AG09319 (cell line): ENCODE results near the gene RC3H1.
"Not testable (repeated sequence)": the region's sequence is repeated elsewhere in the genome, so short reads cannot be mapped to it uniquely, and the experiment has no call there.

ENCODE experiments used
- DNase-seq: peaks from one replicate; pipeline ENCODE4 v3.0.0-alpha.2; 2010; ENCODE audit warnings: low read depth; ENCODE audit errors: extremely low read depth
- TF ChIP-seq, protein P1 (sequence below): IDR thresholded peaks from 2 replicates; pipeline ENCODE4 v1.5.1; 2011; ENCODE audit warnings: low read depth, mild to moderate bottlenecking, inconsistent platforms, low read length, moderate library complexity

The RC3H1 gene

GRCh38 chr1:173995475-173995874, 26.7 kb downstream of the RC3H1 start:
- TF ChIP-seq, protein P1, sequence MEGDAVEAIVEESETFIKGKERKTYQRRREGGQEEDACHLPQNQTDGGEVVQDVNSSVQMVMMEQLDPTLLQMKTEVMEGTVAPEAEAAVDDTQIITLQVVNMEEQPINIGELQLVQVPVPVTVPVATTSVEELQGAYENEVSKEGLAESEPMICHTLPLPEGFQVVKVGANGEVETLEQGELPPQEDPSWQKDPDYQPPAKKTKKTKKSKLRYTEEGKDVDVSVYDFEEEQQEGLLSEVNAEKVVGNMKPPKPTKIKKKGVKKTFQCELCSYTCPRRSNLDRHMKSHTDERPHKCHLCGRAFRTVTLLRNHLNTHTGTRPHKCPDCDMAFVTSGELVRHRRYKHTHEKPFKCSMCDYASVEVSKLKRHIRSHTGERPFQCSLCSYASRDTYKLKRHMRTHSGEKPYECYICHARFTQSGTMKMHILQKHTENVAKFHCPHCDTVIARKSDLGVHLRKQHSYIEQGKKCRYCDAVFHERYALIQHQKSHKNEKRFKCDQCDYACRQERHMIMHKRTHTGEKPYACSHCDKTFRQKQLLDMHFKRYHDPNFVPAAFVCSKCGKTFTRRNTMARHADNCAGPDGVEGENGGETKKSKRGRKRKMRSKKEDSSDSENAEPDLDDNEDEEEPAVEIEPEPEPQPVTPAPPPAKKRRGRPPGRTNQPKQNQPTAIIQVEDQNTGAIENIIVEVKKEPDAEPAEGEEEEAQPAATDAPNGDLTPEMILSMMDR: no peak
- no peak for DNase-seq

DNA sequence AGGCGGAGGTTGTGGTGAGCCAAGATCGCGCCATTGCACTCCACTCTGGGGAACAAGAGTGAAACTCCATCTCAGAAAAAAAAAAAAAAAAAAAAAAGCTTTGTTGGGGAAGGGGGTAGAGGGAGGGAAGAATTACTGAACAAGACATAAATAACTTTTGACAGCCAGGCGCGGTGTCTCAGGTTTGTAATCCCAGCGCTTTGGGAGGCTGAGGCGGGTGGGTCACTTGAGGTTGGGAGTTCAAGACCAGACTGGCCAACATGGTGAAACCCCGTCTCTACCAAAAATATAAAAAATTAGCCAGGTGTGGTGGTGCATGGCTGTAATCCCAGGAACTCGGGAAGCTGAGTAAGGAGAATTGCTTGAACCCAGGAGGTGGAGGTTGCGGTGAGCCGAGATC, 28.2 kb downstream of the RC3H1 start:
- not testable (repeated sequence) for DNase-seq

DNA sequence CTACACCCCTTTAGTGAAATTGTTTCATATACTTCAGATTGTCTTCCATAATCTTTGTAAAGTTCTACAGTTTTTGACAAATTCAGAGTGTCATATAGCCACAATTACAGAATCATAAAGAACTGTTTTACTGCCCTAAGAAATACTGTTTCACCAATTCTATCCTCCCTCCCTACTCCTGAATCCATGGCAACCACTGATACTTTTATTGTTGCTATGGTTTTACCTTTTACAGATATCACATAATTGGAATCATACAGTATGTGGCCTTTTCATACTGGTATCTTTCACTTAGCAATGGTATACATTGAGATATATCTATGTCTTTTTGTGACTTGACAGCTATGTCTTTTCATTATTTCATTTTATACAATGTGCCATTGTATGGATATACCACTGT, 34.1 kb downstream of the RC3H1 start:
- TF ChIP-seq, protein P1: no peak
- no peak for DNase-seq

GRCh38 chr1:173986951-173987350, 35.2 kb downstream of the RC3H1 start:
- TF ChIP-seq, protein P1: no peak
- DNase-seq: no peak

DNA sequence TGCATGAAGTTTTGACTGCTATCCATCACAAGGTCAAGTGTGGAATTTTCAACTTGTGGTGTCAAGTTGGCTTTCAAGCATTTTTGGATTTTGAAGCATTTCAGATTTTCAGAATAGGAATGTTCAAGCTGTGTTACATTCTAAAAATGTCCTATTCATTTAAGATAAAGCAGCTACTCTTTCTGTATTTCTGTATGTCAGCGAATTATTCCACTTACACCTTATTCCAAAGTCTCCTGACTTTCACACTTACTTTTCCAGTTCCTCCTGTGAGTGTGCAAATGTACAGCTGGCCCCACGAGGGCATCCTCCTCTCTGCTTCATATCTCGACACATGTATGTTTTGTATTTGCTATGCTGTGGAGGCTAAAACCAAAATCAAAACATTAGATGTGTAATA, 51.9 kb downstream of the RC3H1 start:
- no peak for DNase-seq
- TF ChIP-seq, protein P1: no peak

- not testable (repeated sequence) for DNase-seq
Measured at GRCh38 chr1:173965896-173966295, 56.3 kb downstream of the RC3H1 start.

DNA sequence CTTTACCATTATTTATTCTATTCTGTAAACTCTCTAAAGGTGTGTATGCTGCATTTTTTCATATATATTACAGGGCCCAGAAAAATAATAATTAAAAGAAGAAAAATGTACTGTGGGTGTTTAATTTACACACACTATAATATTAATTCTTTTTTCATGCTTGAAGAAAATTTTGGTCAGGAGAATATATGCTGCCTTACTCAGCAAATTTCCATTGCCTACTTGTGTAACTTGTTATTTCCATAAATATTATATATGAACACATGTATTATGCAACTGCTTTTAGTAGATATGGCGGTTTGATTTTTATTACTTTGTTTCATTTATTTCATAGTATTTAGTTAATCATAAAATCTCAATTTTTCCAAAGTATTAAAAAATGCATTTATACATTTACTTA, 58.7 kb downstream of the RC3H1 start:
- DNase-seq: no peak
- TF ChIP-seq, protein P1: no peak

DNA sequence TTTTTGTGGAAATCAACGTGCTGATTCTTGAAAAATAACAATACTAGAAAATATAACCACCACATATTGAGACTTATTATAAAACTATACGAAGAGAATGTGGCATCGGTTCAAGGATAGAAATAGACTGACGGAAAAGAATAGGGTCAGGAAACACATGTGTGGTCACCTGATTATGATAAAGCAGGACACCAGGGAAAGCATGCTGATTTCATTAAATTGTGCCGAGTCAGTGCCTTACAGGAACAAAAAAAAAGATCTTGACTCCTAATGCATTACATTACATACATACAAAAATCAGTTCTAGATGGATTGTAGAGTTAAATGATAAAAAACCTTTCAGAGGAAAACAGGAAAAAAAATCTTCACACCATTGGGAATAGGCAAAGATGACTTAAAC, 61.5 kb downstream of the RC3H1 start:
- TF ChIP-seq, protein P1: no peak

GRCh38 chr1:173954179-173954578, 68.0 kb downstream of the RC3H1 start:
- DNase-seq: no peak

More for the DNA sequence above, 61.5 kb downstream of the RC3H1 start:
- DNase-seq: no peak

More at GRCh38 chr1:173954179-173954578, 68.0 kb downstream of the RC3H1 start:
- TF ChIP-seq, protein P1: no peak
